Measurements from ENCODE around the gene PTPRD.

DNA sequence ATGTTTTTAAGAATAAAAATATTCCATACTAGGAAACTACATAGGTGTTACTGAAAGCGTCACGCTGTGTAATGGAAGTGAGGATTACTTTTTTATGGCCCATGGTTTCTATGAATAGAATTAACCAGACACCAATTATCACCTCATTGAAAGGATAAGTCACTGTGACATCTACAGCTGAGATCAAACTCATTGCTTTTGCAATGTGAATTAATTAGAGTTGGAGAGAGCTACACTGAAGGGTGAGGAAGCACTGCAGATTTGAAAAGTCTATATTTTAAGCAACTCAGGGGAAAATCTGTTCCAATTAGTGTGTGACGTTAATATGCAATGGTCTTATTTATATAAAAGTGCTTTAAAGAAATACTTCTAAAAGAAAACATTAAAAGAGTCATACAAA, 1513.2 kb downstream of the PTPRD start:
- TF ChIP-seq, protein P1, sequence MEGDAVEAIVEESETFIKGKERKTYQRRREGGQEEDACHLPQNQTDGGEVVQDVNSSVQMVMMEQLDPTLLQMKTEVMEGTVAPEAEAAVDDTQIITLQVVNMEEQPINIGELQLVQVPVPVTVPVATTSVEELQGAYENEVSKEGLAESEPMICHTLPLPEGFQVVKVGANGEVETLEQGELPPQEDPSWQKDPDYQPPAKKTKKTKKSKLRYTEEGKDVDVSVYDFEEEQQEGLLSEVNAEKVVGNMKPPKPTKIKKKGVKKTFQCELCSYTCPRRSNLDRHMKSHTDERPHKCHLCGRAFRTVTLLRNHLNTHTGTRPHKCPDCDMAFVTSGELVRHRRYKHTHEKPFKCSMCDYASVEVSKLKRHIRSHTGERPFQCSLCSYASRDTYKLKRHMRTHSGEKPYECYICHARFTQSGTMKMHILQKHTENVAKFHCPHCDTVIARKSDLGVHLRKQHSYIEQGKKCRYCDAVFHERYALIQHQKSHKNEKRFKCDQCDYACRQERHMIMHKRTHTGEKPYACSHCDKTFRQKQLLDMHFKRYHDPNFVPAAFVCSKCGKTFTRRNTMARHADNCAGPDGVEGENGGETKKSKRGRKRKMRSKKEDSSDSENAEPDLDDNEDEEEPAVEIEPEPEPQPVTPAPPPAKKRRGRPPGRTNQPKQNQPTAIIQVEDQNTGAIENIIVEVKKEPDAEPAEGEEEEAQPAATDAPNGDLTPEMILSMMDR (IDR thresholded peaks at IDR 0.05; ENCODE audit: insufficient read depth, low read length, poor library complexity, severe bottlenecking) = no peak
- no peak for TF ChIP-seq EZH2phosphoT487 (conservative IDR thresholded peaks at IDR 0.05; ENCODE audit: low read length)
